ENCODE measurements around the gene SDHD. TPM values are rescaled to one million over a fixed set of nuclear protein-coding genes. Genes with fewer than 3 reads are reported as not detected.

The SDHD gene
- total and polyA plus RNA-seq, 4 experiments from 2014 or later: 61.2 to 302 (median 112) TPM

GRCh38 chr11:112121981-112122615 lies 35.4 kb downstream of the SDHD start:
- no peak for DNase-seq
- no peak overlapping the region for H3K27ac ChIP-seq (ENCODE audit: low read depth, low read length)
- no peaks in the 10 kb centered on the region for H3K9me3 ChIP-seq (ENCODE audit: control insufficient read depth in 1 of 2, low read length in 2 of 2)
- H3K27me3 ChIP-seq (ENCODE audit: insufficient read depth, low read length): no peaks in the 10 kb centered on the region
- Mint-ChIP-seq H3K9me3 (no peaks in the 10 kb centered on the region), H3K27me3 (no peaks in the 10 kb centered on the region), H3K27ac (no peak overlapping the region), H3K4me1 (no peaks in the 10 kb centered on the region), H3K4me3 (no peak overlapping the region), H3K36me3 (peaks cover 1 to 11% of the 10 kb centered on the region in 2 donors)
- intact Hi-C loops (cut with micrococcal nuclease): no loop called here
- H3K36me3 ChIP-seq (ENCODE audit: insufficient read depth, low read length): no peaks in the 10 kb centered on the region
- no peaks in the 10 kb centered on the region for H3K4me1 ChIP-seq (ENCODE audit: insufficient read depth, low read length)
- ChIA-PET CTCF (ENCODE audit: partially characterized antibody) (interaction anchor here (0.7 to 2.5 kb wide), 4 partner anchors 9 to 608 kb away, joined by 3 to 19 read pairs (median 4); partner anchors contain the start of gene HOATZ), POLR2A (ENCODE audit: partially characterized antibody) (no interaction called here)
- no peak overlapping the region for H3K4me3 ChIP-seq (ENCODE audit: low read length in 2 of 2)

GRCh38 chr11:112123129-112123528 lies 36.5 kb downstream of the SDHD start:
- Mint-ChIP-seq H3K27ac (no peak overlapping the region), H3K4me3 (no peak overlapping the region), H3K9me3 (no peaks in the 10 kb centered on the region), H3K36me3 (peaks cover 1 to 10% of the 10 kb centered on the region in 2 donors), H3K4me1 (no peaks in the 10 kb centered on the region), H3K27me3 (no peaks in the 10 kb centered on the region)
- ChIA-PET POLR2A (ENCODE audit: partially characterized antibody) (no interaction called here), CTCF (ENCODE audit: partially characterized antibody) (interaction anchor here (1.1 to 2.5 kb wide), 3 partner anchors 10 to 157 kb away, joined by 4 to 19 read pairs (median 5); no protein-coding TSS in a partner anchor)
- no peaks in the 10 kb centered on the region for H3K27me3 ChIP-seq (ENCODE audit: insufficient read depth, low read length)
- H3K9me3 ChIP-seq (ENCODE audit: control insufficient read depth in 1 of 2, low read length in 2 of 2): no peaks in the 10 kb centered on the region
- no peak overlapping the region for H3K27ac ChIP-seq (ENCODE audit: low read depth, low read length)
- no peak for DNase-seq
- no peaks in the 10 kb centered on the region for H3K36me3 ChIP-seq (ENCODE audit: insufficient read depth, low read length)
- H3K4me3 ChIP-seq (ENCODE audit: low read length in 2 of 2): no peak overlapping the region
- H3K4me1 ChIP-seq (ENCODE audit: insufficient read depth, low read length): no peaks in the 10 kb centered on the region
- intact Hi-C loops (cut with micrococcal nuclease): no loop called here

GRCh38 chr11:112127056-112127455 lies 40.4 kb downstream of the SDHD start:
- Mint-ChIP-seq H3K4me1 (peaks cover 0 to 2% (median 0%) of the 10 kb centered on the region in 4 donors), H3K9me3 (no peaks in the 10 kb centered on the region), H3K27ac (no peak overlapping the region), H3K27me3 (no peaks in the 10 kb centered on the region), H3K36me3 (peaks cover 0 to 15% of the 10 kb centered on the region in 2 donors), H3K4me3 (no peak overlapping the region)
- POLR2A ChIA-PET (ENCODE audit: partially characterized antibody): no interaction called here
- Histone ChIP-seq H3K27ac (ENCODE audit: low read depth, low read length) (no peak overlapping the region), H3K9me3 (ENCODE audit: control insufficient read depth in 1 of 2, low read length in 2 of 2) (no peaks in the 10 kb centered on the region), H3K4me3 (ENCODE audit: low read length in 2 of 2) (no peak overlapping the region), H3K4me1 (ENCODE audit: insufficient read depth, low read length) (no peaks in the 10 kb centered on the region), H3K27me3 (ENCODE audit: insufficient read depth, low read length) (no peaks in the 10 kb centered on the region), H3K36me3 (ENCODE audit: insufficient read depth, low read length) (no peaks in the 10 kb centered on the region)
- intact Hi-C loops (cut with micrococcal nuclease): no loop called here
- CTCF ChIA-PET (ENCODE audit: partially characterized antibody): interaction anchor here (1.5 kb wide), 1 partner anchor 15 kb away, joined by 5 read pairs; no protein-coding TSS in a partner anchor
- DNase-seq: no peak

- H3K27ac ChIP-seq (ENCODE audit: low read depth, low read length): no peak overlapping the region
- no peak overlapping the region for H3K4me3 ChIP-seq (ENCODE audit: low read length in 2 of 2)
- ChIA-PET CTCF (ENCODE audit: partially characterized antibody) (interaction anchor here (1.5 to 1.7 kb wide), 2 partner anchors 9 to 17 kb away, joined by 4 to 5 read pairs; no protein-coding TSS in a partner anchor), POLR2A (ENCODE audit: partially characterized antibody) (no interaction called here)
- peaks cover 0 to 15% of the 10 kb centered on the region in 2 donors for H3K36me3 Mint-ChIP-seq
- H3K9me3 Mint-ChIP-seq: no peaks in the 10 kb centered on the region
- intact Hi-C loops (cut with micrococcal nuclease): no loop called here
- no peak for DNase-seq
- H3K4me1 Mint-ChIP-seq: peaks cover 0 to 2% (median 0%) of the 10 kb centered on the region in 4 donors
- no peaks in the 10 kb centered on the region for H3K4me1 ChIP-seq (ENCODE audit: insufficient read depth, low read length)
- H3K36me3 ChIP-seq (ENCODE audit: insufficient read depth, low read length): no peaks in the 10 kb centered on the region
- no peaks in the 10 kb centered on the region for H3K27me3 Mint-ChIP-seq
- no peak overlapping the region for H3K4me3 Mint-ChIP-seq
- H3K27me3 ChIP-seq (ENCODE audit: insufficient read depth, low read length): no peaks in the 10 kb centered on the region
- no peaks in the 10 kb centered on the region for H3K9me3 ChIP-seq (ENCODE audit: control insufficient read depth in 1 of 2, low read length in 2 of 2)
- H3K27ac Mint-ChIP-seq: no peak overlapping the region
These were observed 41.9 kb downstream of the SDHD start for GRCh38 chr11:112128483-112129121.

DNA sequence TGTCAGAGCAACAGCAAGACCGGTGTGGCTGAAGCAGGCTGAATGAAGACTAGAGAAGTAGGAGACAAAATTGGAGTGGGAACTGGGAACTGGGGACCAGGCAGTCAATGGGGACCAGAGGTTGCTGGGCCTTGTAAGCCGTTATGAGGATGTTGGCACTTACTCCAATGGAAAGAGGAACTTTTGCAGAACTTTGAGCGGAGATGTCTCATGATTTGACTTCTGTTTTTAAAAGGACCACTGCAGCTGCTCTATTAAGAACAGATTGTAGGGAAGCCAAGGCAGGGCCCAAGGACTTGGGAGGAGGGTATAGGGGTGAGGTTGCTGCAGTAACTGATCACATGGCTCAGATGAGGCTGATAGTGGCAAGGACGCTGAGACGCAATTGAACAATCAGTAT lies 43.0 kb downstream of the SDHD start:
- no peak overlapping the region for H3K4me3 ChIP-seq (ENCODE audit: low read length in 2 of 2)
- intact Hi-C loops (cut with micrococcal nuclease): no loop called here
- ChIA-PET CTCF (ENCODE audit: partially characterized antibody) (interaction anchor here (1.7 kb wide), 1 partner anchor 18 kb away, joined by 4 read pairs; no protein-coding TSS in a partner anchor), POLR2A (ENCODE audit: partially characterized antibody) (no interaction called here)
- H3K4me1 ChIP-seq (ENCODE audit: insufficient read depth, low read length): no peaks in the 10 kb centered on the region
- H3K27ac Mint-ChIP-seq: no peak overlapping the region
- DNase-seq: no peak
- H3K27ac ChIP-seq (ENCODE audit: low read depth, low read length): no peak overlapping the region
- peaks cover 0 to 18% of the 10 kb centered on the region in 2 donors for H3K36me3 Mint-ChIP-seq
- H3K36me3 ChIP-seq (ENCODE audit: insufficient read depth, low read length): no peaks in the 10 kb centered on the region
- H3K9me3 Mint-ChIP-seq: no peaks in the 10 kb centered on the region
- no peaks in the 10 kb centered on the region for H3K27me3 Mint-ChIP-seq
- H3K4me3 Mint-ChIP-seq: no peak overlapping the region
- H3K9me3 ChIP-seq (ENCODE audit: control insufficient read depth in 1 of 2, low read length in 2 of 2): no peaks in the 10 kb centered on the region
- peaks cover 0 to 2% (median 0%) of the 10 kb centered on the region in 4 donors for H3K4me1 Mint-ChIP-seq
- H3K27me3 ChIP-seq (ENCODE audit: insufficient read depth, low read length): no peaks in the 10 kb centered on the region

GRCh38 chr11:112132737-112133136 lies 46.1 kb downstream of the SDHD start:
- no peaks in the 10 kb centered on the region for H3K9me3 Mint-ChIP-seq
- peaks cover 0 to 2% (median 0%) of the 10 kb centered on the region in 4 donors for H3K4me1 Mint-ChIP-seq
- Histone ChIP-seq H3K27ac (ENCODE audit: low read depth, low read length) (no peak overlapping the region), H3K4me3 (ENCODE audit: low read length in 2 of 2) (no peak overlapping the region), H3K9me3 (ENCODE audit: control insufficient read depth in 1 of 2, low read length in 2 of 2) (no peaks in the 10 kb centered on the region), H3K36me3 (ENCODE audit: insufficient read depth, low read length) (no peaks in the 10 kb centered on the region), H3K27me3 (ENCODE audit: insufficient read depth, low read length) (no peaks in the 10 kb centered on the region), H3K4me1 (ENCODE audit: insufficient read depth, low read length) (no peaks in the 10 kb centered on the region)
- DNase-seq: no peak
- POLR2A ChIA-PET (ENCODE audit: partially characterized antibody): no interaction called here
- no peak overlapping the region for H3K4me3 Mint-ChIP-seq
- no peaks in the 10 kb centered on the region for H3K27me3 Mint-ChIP-seq
- CTCF ChIA-PET (ENCODE audit: partially characterized antibody): interaction anchor here (1.1 kb wide), 1 partner anchor 148 kb away, joined by 3 read pairs; no protein-coding TSS in a partner anchor
- intact Hi-C loops (cut with micrococcal nuclease): no loop called here
- H3K27ac Mint-ChIP-seq: no peak overlapping the region
- peaks cover 2 to 13% of the 10 kb centered on the region in 2 donors for H3K36me3 Mint-ChIP-seq

GRCh38 chr11:112134473-112134872 lies 47.8 kb downstream of the SDHD start:
- intact Hi-C loops (cut with micrococcal nuclease): no loop called here
- Histone ChIP-seq H3K27me3 (ENCODE audit: insufficient read depth, low read length) (no peaks in the 10 kb centered on the region), H3K27ac (ENCODE audit: low read depth, low read length) (no peak overlapping the region), H3K4me1 (ENCODE audit: insufficient read depth, low read length) (no peaks in the 10 kb centered on the region), H3K36me3 (ENCODE audit: insufficient read depth, low read length) (no peaks in the 10 kb centered on the region), H3K9me3 (ENCODE audit: control insufficient read depth in 1 of 2, low read length in 2 of 2) (no peaks in the 10 kb centered on the region), H3K4me3 (ENCODE audit: low read length in 2 of 2) (no peak overlapping the region)
- no peak for DNase-seq
- Mint-ChIP-seq H3K27ac (no peak overlapping the region), H3K4me1 (peaks cover 0 to 2% (median 0%) of the 10 kb centered on the region in 4 donors), H3K36me3 (peaks cover 2 to 13% of the 10 kb centered on the region in 2 donors), H3K4me3 (no peak overlapping the region), H3K9me3 (no peaks in the 10 kb centered on the region), H3K27me3 (no peaks in the 10 kb centered on the region)
- ChIA-PET CTCF (ENCODE audit: partially characterized antibody) (interaction anchor here (0.6 kb wide), 1 partner anchor 1753 kb away, joined by 3 read pairs; no protein-coding TSS in a partner anchor), POLR2A (ENCODE audit: partially characterized antibody) (no interaction called here)
